ENCODE results near the gene POU2F3. TPM values are rescaled to one million over a fixed set of nuclear protein-coding genes. Genes with fewer than 3 reads are reported as not detected.

The POU2F3 gene
- total and polyA plus RNA-seq, 2 of the 13 experiments (the other 11 are each of a cell fraction or from before 2014, with no cell fraction given), result not detected

DNA sequence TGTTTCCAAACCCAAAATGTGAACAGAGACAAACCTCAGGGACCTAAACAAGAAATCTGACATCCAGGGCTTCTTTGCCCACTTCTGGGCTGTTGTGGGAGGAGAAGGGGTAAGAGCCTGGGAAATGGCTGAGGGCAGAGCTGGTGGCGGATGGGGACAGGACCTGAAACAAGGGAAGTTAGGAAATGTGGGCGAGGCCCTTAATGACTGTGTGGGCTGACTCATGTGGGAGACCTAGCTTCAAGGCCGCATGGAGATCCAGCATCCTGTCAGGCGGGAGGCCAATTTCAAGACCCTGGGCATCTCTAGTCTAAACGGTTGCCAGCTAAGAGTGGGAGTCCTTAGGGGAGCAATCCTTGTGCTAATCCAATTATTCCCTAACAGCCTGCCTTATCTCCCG, 31.2 kb upstream of the POU2F3 start (continued):
- TF ChIP-seq ZNF589 (CRISPR knock-in tag; conservative IDR thresholded peaks at IDR 0.05), result no peak
- TF ChIP-seq HNF4A (CRISPR knock-in tag; IDR thresholded peaks at IDR 0.05), result no peak
- TF ChIP-seq SOX5 (CRISPR knock-in tag; IDR thresholded peaks at IDR 0.05; ENCODE audit: borderline replicate concordance), result peak; percentile 37; the same call in 1 of the 2 replicates
- TF ChIP-seq, protein P1, sequence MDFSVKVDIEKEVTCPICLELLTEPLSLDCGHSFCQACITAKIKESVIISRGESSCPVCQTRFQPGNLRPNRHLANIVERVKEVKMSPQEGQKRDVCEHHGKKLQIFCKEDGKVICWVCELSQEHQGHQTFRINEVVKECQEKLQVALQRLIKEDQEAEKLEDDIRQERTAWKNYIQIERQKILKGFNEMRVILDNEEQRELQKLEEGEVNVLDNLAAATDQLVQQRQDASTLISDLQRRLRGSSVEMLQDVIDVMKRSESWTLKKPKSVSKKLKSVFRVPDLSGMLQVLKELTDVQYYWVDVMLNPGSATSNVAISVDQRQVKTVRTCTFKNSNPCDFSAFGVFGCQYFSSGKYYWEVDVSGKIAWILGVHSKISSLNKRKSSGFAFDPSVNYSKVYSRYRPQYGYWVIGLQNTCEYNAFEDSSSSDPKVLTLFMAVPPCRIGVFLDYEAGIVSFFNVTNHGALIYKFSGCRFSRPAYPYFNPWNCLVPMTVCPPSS (IDR thresholded peaks at IDR 0.05), result no peak
- TF ChIP-seq, protein P2, sequence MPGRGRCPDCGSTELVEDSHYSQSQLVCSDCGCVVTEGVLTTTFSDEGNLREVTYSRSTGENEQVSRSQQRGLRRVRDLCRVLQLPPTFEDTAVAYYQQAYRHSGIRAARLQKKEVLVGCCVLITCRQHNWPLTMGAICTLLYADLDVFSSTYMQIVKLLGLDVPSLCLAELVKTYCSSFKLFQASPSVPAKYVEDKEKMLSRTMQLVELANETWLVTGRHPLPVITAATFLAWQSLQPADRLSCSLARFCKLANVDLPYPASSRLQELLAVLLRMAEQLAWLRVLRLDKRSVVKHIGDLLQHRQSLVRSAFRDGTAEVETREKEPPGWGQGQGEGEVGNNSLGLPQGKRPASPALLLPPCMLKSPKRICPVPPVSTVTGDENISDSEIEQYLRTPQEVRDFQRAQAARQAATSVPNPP (CRISPR knock-in tag; IDR thresholded peaks at IDR 0.05), result no peak
- no peak for TF ChIP-seq SATB2 (CRISPR knock-in tag; IDR thresholded peaks at IDR 0.05)
- no peak for TF ChIP-seq GABPA (IDR thresholded peaks at IDR 0.05; ENCODE audit: low read depth, low read length)
- TF ChIP-seq GABPA (CRISPR knock-in tag; IDR thresholded peaks at IDR 0.05; ENCODE audit: low read depth), result 0 out of 2 replicates have a peak, but pooled peaks have one; percentile 20
- TF ChIP-seq, protein P3, sequence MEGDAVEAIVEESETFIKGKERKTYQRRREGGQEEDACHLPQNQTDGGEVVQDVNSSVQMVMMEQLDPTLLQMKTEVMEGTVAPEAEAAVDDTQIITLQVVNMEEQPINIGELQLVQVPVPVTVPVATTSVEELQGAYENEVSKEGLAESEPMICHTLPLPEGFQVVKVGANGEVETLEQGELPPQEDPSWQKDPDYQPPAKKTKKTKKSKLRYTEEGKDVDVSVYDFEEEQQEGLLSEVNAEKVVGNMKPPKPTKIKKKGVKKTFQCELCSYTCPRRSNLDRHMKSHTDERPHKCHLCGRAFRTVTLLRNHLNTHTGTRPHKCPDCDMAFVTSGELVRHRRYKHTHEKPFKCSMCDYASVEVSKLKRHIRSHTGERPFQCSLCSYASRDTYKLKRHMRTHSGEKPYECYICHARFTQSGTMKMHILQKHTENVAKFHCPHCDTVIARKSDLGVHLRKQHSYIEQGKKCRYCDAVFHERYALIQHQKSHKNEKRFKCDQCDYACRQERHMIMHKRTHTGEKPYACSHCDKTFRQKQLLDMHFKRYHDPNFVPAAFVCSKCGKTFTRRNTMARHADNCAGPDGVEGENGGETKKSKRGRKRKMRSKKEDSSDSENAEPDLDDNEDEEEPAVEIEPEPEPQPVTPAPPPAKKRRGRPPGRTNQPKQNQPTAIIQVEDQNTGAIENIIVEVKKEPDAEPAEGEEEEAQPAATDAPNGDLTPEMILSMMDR (CRISPR knock-in tag; IDR thresholded peaks at IDR 0.05), result no peak
- TF ChIP-seq MZF1 (CRISPR knock-in tag; IDR thresholded peaks at IDR 0.05; ENCODE audit: borderline replicate concordance), result no peak
- TF ChIP-seq, protein P4, sequence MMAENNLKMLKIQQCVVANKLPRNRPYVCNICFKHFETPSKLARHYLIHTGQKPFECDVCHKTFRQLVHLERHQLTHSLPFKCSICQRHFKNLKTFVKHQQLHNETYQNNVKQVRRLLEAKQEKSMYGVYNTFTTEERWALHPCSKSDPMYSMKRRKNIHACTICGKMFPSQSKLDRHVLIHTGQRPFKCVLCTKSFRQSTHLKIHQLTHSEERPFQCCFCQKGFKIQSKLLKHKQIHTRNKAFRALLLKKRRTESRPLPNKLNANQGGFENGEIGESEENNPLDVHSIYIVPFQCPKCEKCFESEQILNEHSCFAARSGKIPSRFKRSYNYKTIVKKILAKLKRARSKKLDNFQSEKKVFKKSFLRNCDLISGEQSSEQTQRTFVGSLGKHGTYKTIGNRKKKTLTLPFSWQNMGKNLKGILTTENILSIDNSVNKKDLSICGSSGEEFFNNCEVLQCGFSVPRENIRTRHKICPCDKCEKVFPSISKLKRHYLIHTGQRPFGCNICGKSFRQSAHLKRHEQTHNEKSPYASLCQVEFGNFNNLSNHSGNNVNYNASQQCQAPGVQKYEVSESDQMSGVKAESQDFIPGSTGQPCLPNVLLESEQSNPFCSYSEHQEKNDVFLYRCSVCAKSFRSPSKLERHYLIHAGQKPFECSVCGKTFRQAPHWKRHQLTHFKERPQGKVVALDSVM (CRISPR knock-in tag; IDR thresholded peaks at IDR 0.05), result no peak
- TF ChIP-seq ARHGAP35 (CRISPR knock-in tag; IDR thresholded peaks at IDR 0.05; ENCODE audit: borderline replicate concordance), result no peak
- TF ChIP-seq, protein P5, sequence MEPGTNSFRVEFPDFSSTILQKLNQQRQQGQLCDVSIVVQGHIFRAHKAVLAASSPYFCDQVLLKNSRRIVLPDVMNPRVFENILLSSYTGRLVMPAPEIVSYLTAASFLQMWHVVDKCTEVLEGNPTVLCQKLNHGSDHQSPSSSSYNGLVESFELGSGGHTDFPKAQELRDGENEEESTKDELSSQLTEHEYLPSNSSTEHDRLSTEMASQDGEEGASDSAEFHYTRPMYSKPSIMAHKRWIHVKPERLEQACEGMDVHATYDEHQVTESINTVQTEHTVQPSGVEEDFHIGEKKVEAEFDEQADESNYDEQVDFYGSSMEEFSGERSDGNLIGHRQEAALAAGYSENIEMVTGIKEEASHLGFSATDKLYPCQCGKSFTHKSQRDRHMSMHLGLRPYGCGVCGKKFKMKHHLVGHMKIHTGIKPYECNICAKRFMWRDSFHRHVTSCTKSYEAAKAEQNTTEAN (CRISPR knock-in tag; conservative IDR thresholded peaks at IDR 0.05), result no peak
- no peak for TF ChIP-seq CBX2 (IDR thresholded peaks at IDR 0.05; ENCODE audit: low read depth, low read length)
- TF ChIP-seq CBX2 (CRISPR knock-in tag; IDR thresholded peaks at IDR 0.05; ENCODE audit: low read depth), result no peak
- peak; percentile 26; the same call in 1 of the 2 replicates for TF ChIP-seq FOXK1 (CRISPR knock-in tag; IDR thresholded peaks at IDR 0.05; ENCODE audit: borderline replicate concordance, low read depth)
- 0 out of 2 replicates have a peak, but pooled peaks have one; percentile 24 for TF ChIP-seq RXRB (CRISPR knock-in tag; IDR thresholded peaks at IDR 0.05; ENCODE audit: borderline replicate concordance)
- no peak for TF ChIP-seq JUN (CRISPR knock-in tag; IDR thresholded peaks at IDR 0.05)
- TF ChIP-seq TBP (CRISPR knock-in tag; IDR thresholded peaks at IDR 0.05), result no peak
- TF ChIP-seq ZNF7 (CRISPR knock-in tag; IDR thresholded peaks at IDR 0.05), result no peak
- TF ChIP-seq DNMT3B (CRISPR knock-in tag; conservative IDR thresholded peaks at IDR 0.05), result no peak
- 0 out of 2 replicates have a peak, but pooled peaks have one; percentile 40 for TF ChIP-seq HDAC2 (CRISPR knock-in tag; IDR thresholded peaks at IDR 0.05)
- TF ChIP-seq ONECUT2 (CRISPR knock-in tag; IDR thresholded peaks at IDR 0.05), result no peak
- no peak for TF ChIP-seq ZBTB21 (CRISPR knock-in tag; IDR thresholded peaks at IDR 0.05)
- TF ChIP-seq MBNL3 (CRISPR knock-in tag; conservative IDR thresholded peaks at IDR 0.05), result no peak
- 0 out of 2 replicates have a peak, but pooled peaks have one; percentile 21 for TF ChIP-seq POLR2AphosphoS5 (IDR thresholded peaks at IDR 0.05; ENCODE audit: low read depth, low read length)
- TF ChIP-seq RNF2 (conservative IDR thresholded peaks at IDR 0.05; ENCODE audit: low read depth), result no peak
